Stomach (tissue), 9 donors: Measurements from ENCODE around the gene LRRC4C. TPM values are rescaled to one million over a fixed set of nuclear protein-coding genes. Genes with fewer than 3 reads are reported as not detected.

ENCODE experiments used
- DNase-seq, 2 donors: peaks; one replicate each; pipeline versions ENCODE4 v3.0.0 to v3.0.0-alpha.2; 2013 to 2019
- H3K27ac ChIP-seq, 5 donors: fragments of 200-600 bp in 4 of 5; sonication (generic) in 4 of 5; one replicate each; pipeline ENCODE4 v1.5.1; 2013 to 2019; ENCODE audit warnings: mild to moderate bottlenecking in 1 of 5, moderate library complexity in 1 of 5
- H3K27me3 ChIP-seq, 3 donors: fragments of 200-600 bp; sonication (generic); one replicate each; pipeline ENCODE4 v1.5.1; 2017 to 2019; ENCODE audit warnings: mixed run types in 1 of 3
- H3K36me3 ChIP-seq, 4 donors: fragments of 200-600 bp; sonication (generic); 1 replicate in 3 of 4; 2 replicates in 1 of 4; pipeline ENCODE4 v1.5.1; 2016 to 2019
- H3K4me1 ChIP-seq, 4 donors: fragments of 200-600 bp; sonication (generic); one replicate each; pipeline ENCODE4 v1.5.1; 2016 to 2019
- H3K4me3 ChIP-seq, 4 donors: fragments of 200-600 bp; sonication (generic) in 3 of 4; one replicate each; pipeline ENCODE4 v1.5.1; 2016 to 2019; ENCODE audit warnings: mild to moderate bottlenecking in 1 of 4
- H3K9me3 ChIP-seq, 4 donors: fragments of 200-600 bp; sonication (generic); one replicate each; pipeline ENCODE4 v1.5.1; 2016 to 2019
- CTCF ChIP-seq, 7 experiments: fragments of 450-650 bp in 4 of 7; fragments of 200-600 bp in 3 of 7; sonication (generic) in 3 of 7; IDR thresholded peaks; one replicate each; pipeline ENCODE4 v1.5.1; 2016 to 2019; ENCODE audit warnings: antibody characterized with exemption in 7 of 7, control low read depth in 2 of 7, mild to moderate bottlenecking in 1 of 7
- EP300 ChIP-seq: sonication (generic); formaldehyde crosslinking; IDR thresholded peaks from one replicate; pipeline ENCODE4 v1.6.1; 2017; ENCODE audit warnings: antibody characterized with exemption
- POLR2A ChIP-seq, 4 donors: fragments of 450-650 bp; IDR thresholded peaks; one replicate each; pipeline ENCODE4 v1.6.1; 2016; ENCODE audit warnings: antibody characterized with exemption in 4 of 4, control low read depth in 2 of 4, mild to moderate bottlenecking in 1 of 4, moderate library complexity in 1 of 4
- POLR2AphosphoS5 ChIP-seq, 3 donors: sonication (generic); formaldehyde crosslinking; IDR thresholded peaks; one replicate each; pipeline ENCODE4 v1.6.1; 2016; ENCODE audit warnings: antibody characterized with exemption in 3 of 3
- WGBS, 5 donors: extraction: QIAGEN DNeasy Blood & Tissue Kit in 3 of 5; methylation state at CpG; one replicate each; pipeline versions ENCODE4 v1.1.5 to v1.1.7; 2013 to 2018; 5-methylcytosine and 5-hydroxymethylcytosine counted together
- intact Hi-C: fragments of 100-400 bp; cut with DNase I; formaldehyde crosslinking; loops from one replicate; pipeline ENCODE4 v1.15.1; 2023; ENCODE audit warnings: low total_unique reads
- polyA plus RNA-seq, 3 donors: library from polyadenylated mRNA; stranded (reverse); fragments of 200-250 nt; gene quantifications; one replicate each; pipeline ENCODE4 v1.2.3, GENCODE V29; 2013
- total RNA-seq, 5 donors: library from RNA; depleted of rRNA; stranded (reverse); fragments of >200 nt; gene quantifications; one replicate each; pipeline versions ENCODE4 v1.1.0 to v1.2.3, GENCODE V29; 2014 to 2016
- donor health status: healthy with polysubstance abuse.
- donor health status: Bipolar disorder and iron deficiency.
- donor health status: healthy.

Gene LRRC4C
- total and polyA plus RNA-seq, 8 donors, result 0.31 to 3.3 (median 0.45) TPM; not detected in 4

DNA sequence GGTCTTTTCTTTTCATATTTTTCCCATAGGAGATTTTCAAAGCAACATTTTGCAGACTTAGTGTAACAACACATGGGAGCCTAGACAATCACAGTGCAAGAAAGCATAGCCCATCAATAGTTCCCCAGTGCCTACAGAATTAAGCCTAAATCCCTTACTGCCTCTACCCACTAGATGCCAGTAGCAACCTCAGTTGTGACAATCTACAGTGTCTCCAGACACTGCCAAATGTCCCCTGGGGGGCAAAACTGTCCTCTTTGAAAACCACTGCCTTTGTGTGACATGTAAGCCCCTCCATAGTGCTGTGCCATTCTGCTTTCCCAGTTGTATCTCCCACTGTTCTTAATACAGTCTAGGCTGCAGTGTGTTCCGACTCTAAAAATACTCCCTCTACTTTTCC is 1329.0 kb downstream of the LRRC4C start:
- no peaks in the 10 kb centered on the region for H3K4me1 ChIP-seq
- no peaks in the 10 kb centered on the region for H3K27me3 ChIP-seq
- no peak overlapping the region for H3K27ac ChIP-seq
- 74 to 90% (median 87%) methylated on average over 1 of the region's 1 CpG for WGBS, 5 donors
- H3K36me3 ChIP-seq, result no peaks in the 10 kb centered on the region
- peak in 1 of 2 donors; percentile 12 for DNase-seq
- intact Hi-C loops, result no loop called here
- TF ChIP-seq CTCF (IDR thresholded peaks at IDR 0.05), result no peak
- TF ChIP-seq POLR2A (IDR thresholded peaks at IDR 0.05), result no peak
- TF ChIP-seq POLR2AphosphoS5 (IDR thresholded peaks at IDR 0.05), result no peak
- TF ChIP-seq EP300, result no peak
- no peak overlapping the region for H3K4me3 ChIP-seq
- no peaks in the 10 kb centered on the region for H3K9me3 ChIP-seq

GRCh38 chr11:40129266-40129665 is 1330.2 kb downstream of the LRRC4C start:
- no peak for TF ChIP-seq EP300
- peak in 1 of 7 experiments; percentile 17 for TF ChIP-seq CTCF (IDR thresholded peaks at IDR 0.05)
- intact Hi-C loops, result no loop called here
- no peak overlapping the region for H3K4me3 ChIP-seq
- no peaks in the 10 kb centered on the region for H3K9me3 ChIP-seq
- H3K36me3 ChIP-seq, result no peaks in the 10 kb centered on the region
- no peaks in the 10 kb centered on the region for H3K27me3 ChIP-seq
- no peak overlapping the region for H3K27ac ChIP-seq
- DNase-seq, result peak in 1 of 2 donors; percentile 57
- WGBS, 5 donors, result 0 to 2% (median 0%) methylated on average over 1 of the region's 1 CpG
- no peaks in the 10 kb centered on the region for H3K4me1 ChIP-seq

DNA sequence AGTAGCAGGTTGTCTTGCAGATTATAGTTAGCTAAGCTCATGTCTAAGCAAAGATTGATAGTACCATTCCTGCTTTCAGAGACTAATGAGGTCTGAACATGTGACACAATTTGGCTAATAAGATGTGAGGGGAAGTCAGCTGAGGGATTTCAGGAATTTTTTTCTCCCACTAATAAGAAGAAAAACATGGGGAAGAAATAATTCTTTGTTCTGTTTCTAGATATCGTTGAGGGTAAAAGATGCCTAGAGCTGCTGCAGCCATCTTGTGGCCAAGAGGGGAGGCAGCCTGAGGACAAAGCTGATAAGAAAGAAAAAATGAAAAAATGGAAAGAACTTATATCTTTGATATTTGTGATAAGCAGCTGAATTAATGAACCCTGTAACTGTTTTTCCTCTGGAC is 1334.4 kb downstream of the LRRC4C start:
- H3K36me3 ChIP-seq, result no peaks in the 10 kb centered on the region
- peaks cover 0 to 7% (median 2%) of the 10 kb centered on the region in 4 donors for H3K9me3 ChIP-seq
- H3K4me1 ChIP-seq, result no peaks in the 10 kb centered on the region
- H3K27ac ChIP-seq, result no peak overlapping the region
- H3K4me3 ChIP-seq, result no peak overlapping the region
- intact Hi-C loops, result no loop called here
- DNase-seq, result peak in 1 of 2 donors; percentile 35
- H3K27me3 ChIP-seq, result no peaks in the 10 kb centered on the region
- 3 to 31% (median 19%) methylated on average over 1 of the region's 1 CpG for WGBS, 5 donors
- TF ChIP-seq EP300 (no peak), CTCF (IDR thresholded peaks at IDR 0.05) (peak in 3 of 7 experiments; percentile 15 to 18 (median 17))

DNA sequence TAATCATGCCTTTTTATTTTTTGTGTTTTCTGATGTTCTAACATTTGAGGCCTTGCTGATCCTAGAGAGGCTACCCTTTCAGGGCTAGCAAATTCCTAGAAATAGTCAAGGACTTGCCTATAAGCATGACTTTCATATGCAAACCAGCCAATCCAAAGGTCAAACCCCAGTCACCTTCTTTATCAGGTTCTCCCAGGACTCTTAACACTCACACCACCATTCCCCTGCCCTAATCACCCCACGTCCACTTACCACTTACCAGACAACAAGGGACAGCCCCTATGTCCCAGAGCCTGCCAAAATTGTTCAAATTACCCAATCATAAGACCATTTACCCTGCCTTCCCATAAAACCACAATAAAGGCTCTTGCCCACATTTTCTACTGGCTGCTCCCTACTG is 1339.8 kb downstream of the LRRC4C start:
- TF ChIP-seq CTCF (IDR thresholded peaks at IDR 0.05), result no peak
- TF ChIP-seq EP300, result no peak
- no peak for TF ChIP-seq POLR2AphosphoS5 (IDR thresholded peaks at IDR 0.05)
- no peak for TF ChIP-seq POLR2A (IDR thresholded peaks at IDR 0.05)
- WGBS, 5 donors, result 24 to 61% (median 46%) methylated on average over 1 of the region's 1 CpG
- Histone ChIP-seq H3K27me3 (no peaks in the 10 kb centered on the region), H3K4me3 (no peak overlapping the region), H3K4me1 (peaks cover 0 to 3% (median 0%) of the 10 kb centered on the region in 4 donors), H3K9me3 (peaks cover 0 to 7% (median 2%) of the 10 kb centered on the region in 4 donors), H3K36me3 (no peaks in the 10 kb centered on the region), H3K27ac (no peak overlapping the region)
- no peak for DNase-seq
- intact Hi-C loops, result no loop called here
